ENCODE data around the gene CRYGA. TPM values are rescaled to one million over a fixed set of nuclear protein-coding genes. Genes with fewer than 3 reads are reported as not detected.

Gene CRYGA
- total and polyA plus RNA-seq, 7 experiments from 2014 or later, result not detected

DNA sequence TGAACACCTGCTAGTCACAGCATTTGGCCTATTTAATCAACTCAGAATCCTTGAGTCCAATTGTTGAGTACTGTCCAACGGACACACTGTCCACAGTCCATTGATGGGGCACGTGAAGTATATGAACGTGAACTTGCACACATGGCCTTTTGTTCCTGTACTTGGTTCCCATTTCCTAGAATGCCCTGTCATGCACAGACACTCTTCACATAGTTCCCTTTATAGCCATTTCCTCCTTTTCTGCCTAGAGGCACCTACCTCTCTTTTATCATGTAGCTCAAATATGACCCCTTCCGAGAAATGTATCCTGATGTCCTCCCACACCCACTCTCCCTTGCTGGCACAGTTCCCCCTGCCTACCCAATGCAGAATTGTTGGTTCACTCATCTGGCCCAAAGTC lies 8.7 kb upstream of the CRYGA start:
- CTCF ChIA-PET, result interaction anchor here (1.3 kb wide), 1 partner anchor 34 kb away, joined by 5 read pairs; no protein-coding TSS in a partner anchor
- peaks cover 5 to 21% (median 20%) of the 10 kb centered on the region in 5 donors for H3K27me3 Mint-ChIP-seq

DNA sequence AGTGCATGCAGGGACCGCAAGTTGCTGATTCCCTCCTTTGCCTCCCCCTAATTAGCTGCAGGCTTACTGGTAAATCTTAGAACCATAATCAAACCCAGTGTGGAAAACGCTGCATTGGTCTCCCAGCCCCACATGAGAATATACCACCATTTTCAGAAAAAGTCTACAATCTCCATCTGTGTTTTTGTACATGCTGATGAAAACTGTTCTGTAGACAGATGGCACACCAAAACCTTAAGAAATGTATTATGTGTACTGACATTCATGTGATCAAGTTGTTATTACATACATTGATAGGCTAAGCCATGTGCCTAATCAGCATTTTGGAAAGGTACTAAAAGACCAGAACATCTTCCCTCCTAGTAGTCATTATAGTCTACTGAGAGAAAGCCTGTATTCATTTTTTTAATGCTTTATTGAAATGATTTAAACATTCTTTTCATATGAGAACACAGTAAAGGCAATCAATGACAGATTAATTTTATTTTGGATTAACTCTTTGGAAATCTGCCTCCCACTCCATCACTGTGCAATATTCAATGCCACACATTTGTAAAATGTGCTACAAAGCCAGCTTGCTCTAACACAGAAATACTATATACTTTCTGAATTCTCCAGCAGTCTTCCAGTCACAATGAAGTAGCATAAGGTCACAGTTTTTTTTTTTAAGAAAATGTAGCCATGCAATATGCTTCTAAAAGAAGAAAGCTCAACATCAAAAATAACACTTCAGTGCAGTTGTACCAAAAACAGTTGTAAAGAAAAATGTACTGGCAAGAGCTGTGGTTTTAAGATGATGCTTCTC lies 1.8 kb upstream of the CRYGA start:
- no peak overlapping the region for H3K27ac Mint-ChIP-seq
- no peaks in the 10 kb centered on the region for H3K4me1 Mint-ChIP-seq
- CTCF ChIA-PET, result interaction anchor here (0.7 kb wide), 1 partner anchor 316 kb away, joined by 3 read pairs; no protein-coding TSS in a partner anchor

More for the DNA sequence above, 8.7 kb upstream of the CRYGA start:
- no peaks in the 10 kb centered on the region for H3K9me3 ChIP-seq (ENCODE audit: control insufficient read depth in 2 of 3, low read length in 3 of 3)
- no peaks in the 10 kb centered on the region for H3K27me3 ChIP-seq (ENCODE audit: control insufficient read depth in 2 of 2, insufficient read depth in 2 of 2, low read length in 2 of 2)
- H3K36me3 Mint-ChIP-seq, result no peaks in the 10 kb centered on the region
- H3K9me3 Mint-ChIP-seq, result no peaks in the 10 kb centered on the region
- DNase-seq (no peak), ATAC-seq (peak; percentile 74)
- H3K4me3 Mint-ChIP-seq, result no peak overlapping the region
- intact Hi-C loops (cut with micrococcal nuclease), result loop anchor here in 1 of 2 donors (10.0 kb wide), 1 partner anchor 183 kb away; no protein-coding TSS in a partner anchor
- H3K36me3 ChIP-seq (ENCODE audit: control insufficient read depth in 2 of 3, insufficient read depth in 3 of 3, low read length in 3 of 3), result no peaks in the 10 kb centered on the region
- H3K4me1 ChIP-seq (ENCODE audit: control insufficient read depth in 2 of 2, insufficient read depth in 2 of 2, low read length in 2 of 2), result no peaks in the 10 kb centered on the region
- H3K4me3 ChIP-seq (ENCODE audit: low read length), result no peak overlapping the region
- no peak overlapping the region for H3K27ac Mint-ChIP-seq
- H3K4me1 Mint-ChIP-seq, result peaks cover 0 to 6% (median 4%) of the 10 kb centered on the region in 7 donors
- POLR2A ChIA-PET, result no interaction called here
- no peak overlapping the region for H3K27ac ChIP-seq (ENCODE audit: low read depth, low read length)

DNA sequence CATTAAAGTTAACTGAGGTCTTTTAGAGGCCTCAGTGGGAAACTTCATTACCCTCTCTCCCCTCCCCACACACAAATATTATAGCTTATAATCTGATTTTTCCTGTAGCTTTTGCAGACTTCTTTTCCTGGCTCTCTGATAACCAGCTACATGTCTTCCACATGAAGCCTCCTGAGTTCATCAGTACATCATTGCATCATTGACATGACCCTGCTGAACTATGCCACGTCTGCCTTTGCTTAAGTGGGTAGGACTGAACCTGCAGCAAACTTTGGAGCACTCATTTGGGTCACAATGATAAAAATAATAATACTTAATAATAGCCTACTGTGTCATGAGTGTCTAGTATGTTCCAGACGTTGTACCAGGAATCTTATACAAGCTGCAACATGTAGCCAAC lies 7.0 kb downstream of the CRYGA start:
- ChIA-PET POLR2A (no interaction called here), CTCF (no interaction called here)
- no peaks in the 10 kb centered on the region for H3K27me3 ChIP-seq (ENCODE audit: control insufficient read depth in 2 of 2, insufficient read depth in 2 of 2, low read length in 2 of 2)
- no peak for ATAC-seq
- Mint-ChIP-seq H3K27me3 (peaks cover 0 to 7% (median 5%) of the 10 kb centered on the region in 5 donors), H3K36me3 (peaks cover 0 to 6% (median 0%) of the 10 kb centered on the region in 5 donors), H3K9me3 (peaks cover 0 to 13% (median 4%) of the 10 kb centered on the region in 11 donors), H3K27ac (no peak overlapping the region), H3K4me1 (no peaks in the 10 kb centered on the region), H3K4me3 (no peak overlapping the region)
- no peak overlapping the region for H3K4me3 ChIP-seq (ENCODE audit: low read length)
- DNase-seq, result no peak
- H3K27ac ChIP-seq (ENCODE audit: low read depth, low read length), result no peak overlapping the region
- H3K4me1 ChIP-seq (ENCODE audit: control insufficient read depth in 2 of 2, insufficient read depth in 2 of 2, low read length in 2 of 2), result no peaks in the 10 kb centered on the region
- H3K9me3 ChIP-seq (ENCODE audit: control insufficient read depth in 2 of 3, low read length in 3 of 3), result no peaks in the 10 kb centered on the region
- H3K36me3 ChIP-seq (ENCODE audit: control insufficient read depth in 2 of 3, insufficient read depth in 3 of 3, low read length in 3 of 3), result no peaks in the 10 kb centered on the region
- intact Hi-C loops (cut with micrococcal nuclease), result no loop called here

More for the DNA sequence above, 1.8 kb upstream of the CRYGA start:
- no peak for ATAC-seq
- intact Hi-C loops (cut with micrococcal nuclease), result no loop called here
- DNase-seq, result no peak
- Mint-ChIP-seq H3K27me3 (peaks cover 0 to 20% (median 10%) of the 10 kb centered on the region in 5 donors), H3K4me3 (no peak overlapping the region), H3K36me3 (no peaks in the 10 kb centered on the region), H3K9me3 (no peaks in the 10 kb centered on the region)
- Histone ChIP-seq H3K27me3 (ENCODE audit: control insufficient read depth in 2 of 2, insufficient read depth in 2 of 2, low read length in 2 of 2) (no peaks in the 10 kb centered on the region), H3K4me1 (ENCODE audit: control insufficient read depth in 2 of 2, insufficient read depth in 2 of 2, low read length in 2 of 2) (no peaks in the 10 kb centered on the region), H3K4me3 (ENCODE audit: low read length) (no peak overlapping the region), H3K9me3 (ENCODE audit: control insufficient read depth in 2 of 3, low read length in 3 of 3) (no peaks in the 10 kb centered on the region), H3K27ac (ENCODE audit: low read depth, low read length) (no peak overlapping the region), H3K36me3 (ENCODE audit: control insufficient read depth in 2 of 3, insufficient read depth in 3 of 3, low read length in 3 of 3) (no peaks in the 10 kb centered on the region)
- POLR2A ChIA-PET, result no interaction called here

DNA sequence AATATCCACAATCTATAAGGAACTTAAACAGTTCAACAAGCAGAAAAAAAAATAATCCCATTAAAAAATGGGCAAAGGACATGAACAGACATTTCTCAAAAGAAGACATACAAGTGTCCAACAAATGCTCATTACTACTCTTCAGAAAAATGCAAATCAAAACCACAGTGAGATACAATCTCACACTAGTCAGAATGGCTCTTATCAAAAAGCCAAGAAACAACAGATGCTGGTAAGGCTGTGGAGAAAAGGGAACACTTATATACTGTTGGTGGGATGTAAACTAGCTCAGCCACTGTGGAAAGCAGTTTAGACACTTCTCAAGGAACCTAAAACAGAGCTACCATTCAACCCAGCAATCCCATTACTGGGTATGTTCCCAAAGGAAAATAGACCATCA lies 10.2 kb downstream of the CRYGA start:
- Mint-ChIP-seq H3K4me3 (no peak overlapping the region), H3K4me1 (no peaks in the 10 kb centered on the region), H3K36me3 (peaks cover 0 to 13% (median 5%) of the 10 kb centered on the region in 5 donors), H3K9me3 (peaks cover 0 to 26% (median 10%) of the 10 kb centered on the region in 11 donors), H3K27me3 (peaks cover 4 to 11% (median 8%) of the 10 kb centered on the region in 5 donors), H3K27ac (no peak overlapping the region)
- H3K4me3 ChIP-seq (ENCODE audit: low read length), result no peak overlapping the region
- ChIA-PET CTCF (no interaction called here), POLR2A (no interaction called here)
- H3K4me1 ChIP-seq (ENCODE audit: control insufficient read depth in 2 of 2, insufficient read depth in 2 of 2, low read length in 2 of 2), result no peaks in the 10 kb centered on the region
- H3K36me3 ChIP-seq (ENCODE audit: control insufficient read depth in 2 of 3, insufficient read depth in 3 of 3, low read length in 3 of 3), result no peaks in the 10 kb centered on the region
- DNase-seq (no peak), ATAC-seq (no peak)
- no peaks in the 10 kb centered on the region for H3K27me3 ChIP-seq (ENCODE audit: control insufficient read depth in 2 of 2, insufficient read depth in 2 of 2, low read length in 2 of 2)
- no peak overlapping the region for H3K27ac ChIP-seq (ENCODE audit: low read depth, low read length)
- intact Hi-C loops (cut with micrococcal nuclease), result no loop called here
- H3K9me3 ChIP-seq (ENCODE audit: control insufficient read depth in 2 of 3, low read length in 3 of 3), result no peaks in the 10 kb centered on the region

DNA sequence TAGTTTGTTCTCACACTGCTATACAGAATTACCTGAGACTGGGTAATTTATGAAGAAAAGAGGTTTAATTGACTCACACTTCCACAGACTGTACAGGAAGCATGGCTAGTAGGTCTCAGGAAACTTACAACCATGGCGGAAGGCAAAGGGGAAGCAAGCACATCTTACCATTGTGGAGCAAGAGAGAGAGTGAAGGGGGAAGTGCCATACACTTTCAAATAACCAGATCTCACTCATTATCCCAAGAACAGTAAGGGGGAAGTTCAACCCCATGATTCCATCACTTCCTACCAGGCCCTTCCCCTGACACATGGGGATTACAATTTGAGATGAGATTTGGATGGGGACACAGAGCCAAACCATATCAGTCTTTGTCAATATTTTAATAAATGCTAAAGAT lies 12.4 kb downstream of the CRYGA start:
- H3K4me1 Mint-ChIP-seq, result no peaks in the 10 kb centered on the region
- CTCF ChIA-PET, result no interaction called here
- peaks cover 4 to 12% (median 8%) of the 10 kb centered on the region in 5 donors for H3K27me3 Mint-ChIP-seq
- no peak overlapping the region for H3K4me3 Mint-ChIP-seq
- H3K9me3 ChIP-seq (ENCODE audit: control insufficient read depth in 2 of 3, low read length in 3 of 3), result no peaks in the 10 kb centered on the region
- H3K36me3 ChIP-seq (ENCODE audit: control insufficient read depth in 2 of 3, insufficient read depth in 3 of 3, low read length in 3 of 3), result no peaks in the 10 kb centered on the region
- ATAC-seq (no peak), DNase-seq (no peak)
- H3K27ac Mint-ChIP-seq, result no peak overlapping the region
- POLR2A ChIA-PET, result no interaction called here
- no peak overlapping the region for H3K27ac ChIP-seq (ENCODE audit: low read depth, low read length)
- H3K4me3 ChIP-seq (ENCODE audit: low read length), result no peak overlapping the region
- peaks cover 0 to 26% (median 10%) of the 10 kb centered on the region in 11 donors for H3K9me3 Mint-ChIP-seq
- no peaks in the 10 kb centered on the region for H3K27me3 ChIP-seq (ENCODE audit: control insufficient read depth in 2 of 2, insufficient read depth in 2 of 2, low read length in 2 of 2)
- H3K4me1 ChIP-seq (ENCODE audit: control insufficient read depth in 2 of 2, insufficient read depth in 2 of 2, low read length in 2 of 2), result no peaks in the 10 kb centered on the region
- H3K36me3 Mint-ChIP-seq, result peaks cover 0 to 13% (median 5%) of the 10 kb centered on the region in 5 donors
- intact Hi-C loops (cut with micrococcal nuclease), result no loop called here

DNA sequence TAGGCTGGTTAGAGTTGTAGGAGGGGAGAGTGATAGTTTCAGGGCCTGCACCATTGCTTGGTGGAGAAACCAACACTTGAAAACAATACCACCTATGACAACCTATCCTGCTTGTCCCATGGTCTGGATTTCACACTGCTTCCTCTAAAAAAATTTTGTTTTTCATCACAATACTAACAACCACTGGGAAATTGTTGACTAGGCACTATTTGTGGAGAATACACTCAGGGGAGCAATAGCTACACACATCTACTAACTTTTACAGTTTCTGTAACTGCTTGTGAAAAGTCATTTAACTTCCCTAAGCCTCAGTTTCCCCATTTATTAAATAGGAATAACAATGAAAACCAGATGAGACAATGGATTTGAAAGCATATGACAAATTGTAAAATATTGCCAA lies 13.3 kb downstream of the CRYGA start:
- H3K27me3 ChIP-seq (ENCODE audit: control insufficient read depth in 2 of 2, insufficient read depth in 2 of 2, low read length in 2 of 2), result no peaks in the 10 kb centered on the region
- Mint-ChIP-seq H3K9me3 (peaks cover 0 to 26% (median 10%) of the 10 kb centered on the region in 11 donors), H3K36me3 (peaks cover 0 to 13% (median 5%) of the 10 kb centered on the region in 5 donors), H3K4me3 (no peak overlapping the region), H3K27ac (no peak overlapping the region), H3K4me1 (no peaks in the 10 kb centered on the region), H3K27me3 (peaks cover 4 to 12% (median 8%) of the 10 kb centered on the region in 5 donors)
- intact Hi-C loops (cut with micrococcal nuclease), result no loop called here
- no peaks in the 10 kb centered on the region for H3K9me3 ChIP-seq (ENCODE audit: control insufficient read depth in 2 of 3, low read length in 3 of 3)
- ATAC-seq, result no peak
- H3K4me3 ChIP-seq (ENCODE audit: low read length), result no peak overlapping the region
- H3K27ac ChIP-seq (ENCODE audit: low read depth, low read length), result no peak overlapping the region
- no peaks in the 10 kb centered on the region for H3K4me1 ChIP-seq (ENCODE audit: control insufficient read depth in 2 of 2, insufficient read depth in 2 of 2, low read length in 2 of 2)
- POLR2A ChIA-PET, result no interaction called here
- no peak for DNase-seq
- no peaks in the 10 kb centered on the region for H3K36me3 ChIP-seq (ENCODE audit: control insufficient read depth in 2 of 3, insufficient read depth in 3 of 3, low read length in 3 of 3)
- CTCF ChIA-PET, result no interaction called here

DNA sequence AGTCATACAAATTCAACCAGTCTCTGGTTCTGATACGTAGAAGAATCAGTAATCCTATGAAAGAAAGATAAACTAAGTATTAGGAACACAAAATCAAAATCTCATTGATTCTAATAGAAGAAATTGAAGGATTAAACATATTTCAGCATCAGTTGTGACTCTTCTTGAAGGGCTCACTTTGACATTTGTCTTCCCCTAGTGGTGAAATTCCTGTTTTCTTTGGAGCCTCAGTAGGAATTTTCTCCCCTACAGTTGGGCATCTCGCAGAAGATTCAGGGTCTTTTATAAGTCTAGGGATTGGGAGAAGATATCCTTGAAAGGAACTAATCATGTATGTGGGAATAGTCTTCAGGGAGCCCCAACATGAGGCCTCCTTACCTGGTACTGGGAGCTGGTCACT lies 14.6 kb downstream of the CRYGA start:
- ATAC-seq (no peak), DNase-seq (no peak)
- H3K27ac ChIP-seq (ENCODE audit: low read depth, low read length), result no peak overlapping the region
- no peaks in the 10 kb centered on the region for H3K27me3 ChIP-seq (ENCODE audit: control insufficient read depth in 2 of 2, insufficient read depth in 2 of 2, low read length in 2 of 2)
- Mint-ChIP-seq H3K4me3 (no peak overlapping the region), H3K9me3 (peaks cover 0 to 26% (median 10%) of the 10 kb centered on the region in 11 donors), H3K4me1 (no peaks in the 10 kb centered on the region), H3K36me3 (peaks cover 0 to 13% (median 5%) of the 10 kb centered on the region in 5 donors), H3K27me3 (peaks cover 3 to 15% (median 7%) of the 10 kb centered on the region in 5 donors), H3K27ac (no peak overlapping the region)
- intact Hi-C loops (cut with micrococcal nuclease), result no loop called here
- ChIA-PET POLR2A (no interaction called here), CTCF (no interaction called here)
- H3K36me3 ChIP-seq (ENCODE audit: control insufficient read depth in 2 of 3, insufficient read depth in 3 of 3, low read length in 3 of 3), result no peaks in the 10 kb centered on the region
- H3K9me3 ChIP-seq (ENCODE audit: control insufficient read depth in 2 of 3, low read length in 3 of 3), result no peaks in the 10 kb centered on the region
- no peak overlapping the region for H3K4me3 ChIP-seq (ENCODE audit: low read length)
- no peaks in the 10 kb centered on the region for H3K4me1 ChIP-seq (ENCODE audit: control insufficient read depth in 2 of 2, insufficient read depth in 2 of 2, low read length in 2 of 2)
